Measurements from ENCODE around the gene MFSD12.

The MFSD12 gene

GRCh38 chr19:3533563-3534216, 23.7 kb downstream of the MFSD12 start:
- no peak overlapping the region for H3K4me3 ChIP-seq (ENCODE audit: low read depth, low read length)
- TF ChIP-seq ZBTB20 (tag by site-specific recombination; IDR thresholded peaks at IDR 0.05) (no peak), ZNF239 (tag by site-specific recombination; IDR thresholded peaks at IDR 0.05) (no peak), ZNF121 (tag by site-specific recombination; IDR thresholded peaks at IDR 0.05) (peak; percentile 90), ZNF138 (tag by site-specific recombination; IDR thresholded peaks at IDR 0.05; ENCODE audit: borderline replicate concordance) (no peak), ZNF664 (tag by site-specific recombination; IDR thresholded peaks at IDR 0.05) (peak; percentile 67; the same call in 1 of the 2 replicates), ZNF600 (tag by site-specific recombination; IDR thresholded peaks at IDR 0.05) (0 out of 2 replicates have a peak, but pooled peaks have one; percentile 5)
- no peaks in the 10 kb centered on the region for H3K4me1 ChIP-seq (ENCODE audit: control insufficient read depth, insufficient read depth, low read length)
- no peaks in the 10 kb centered on the region for H3K9me3 ChIP-seq (ENCODE audit: control insufficient read depth, insufficient read depth, low read depth, low read length)
- CTCF ChIA-PET: interaction anchor here (0.6 kb wide), 2 partner anchors 11 to 30 kb away, joined by 3 to 4 read pairs; no protein-coding TSS in a partner anchor
- POLR2A ChIA-PET: interaction anchor here (0.5 kb wide), 1 partner anchor 46 kb away, joined by 5 read pairs; no protein-coding TSS in a partner anchor
- no peak overlapping the region for H3K27ac ChIP-seq (ENCODE audit: extremely low read depth, low read depth, low read length)
- peaks cover 0 to 71% of the 10 kb centered on the region in 2 experiments; a peak in 2 of 3 replicates for H3K36me3 ChIP-seq (ENCODE audit: control insufficient read depth in 2 of 2, insufficient read depth in 1 of 2, low read length in 2 of 2)

GRCh38 chr19:3533033-3533432, 24.4 kb downstream of the MFSD12 start:
- POLR2A ChIA-PET: no interaction called here
- Histone ChIP-seq H3K9me3 (ENCODE audit: control insufficient read depth, insufficient read depth, low read depth, low read length) (no peaks in the 10 kb centered on the region), H3K4me1 (ENCODE audit: control insufficient read depth, insufficient read depth, low read length) (no peaks in the 10 kb centered on the region), H3K4me3 (ENCODE audit: low read depth, low read length) (no peak overlapping the region), H3K36me3 (ENCODE audit: control insufficient read depth in 2 of 2, insufficient read depth in 1 of 2, low read length in 2 of 2) (peaks cover 0 to 73% of the 10 kb centered on the region in 2 experiments; a peak in 2 of 3 replicates), H3K27ac (ENCODE audit: extremely low read depth, low read depth, low read length) (no peak overlapping the region)
- CTCF ChIA-PET: interaction anchor here (0.6 kb wide), 1 partner anchor 30 kb away, joined by 3 read pairs; no protein-coding TSS in a partner anchor
- TF ChIP-seq ZNF366 (tag by site-specific recombination; conservative IDR thresholded peaks at IDR 0.05) (no peak), ZBTB49 (tag by site-specific recombination; IDR thresholded peaks at IDR 0.05; ENCODE audit: low read depth) (no peak), SCRT2 (tag by site-specific recombination; IDR thresholded peaks at IDR 0.05) (0 out of 2 replicates have a peak, but pooled peaks have one; percentile 16), ZNF600 (tag by site-specific recombination; IDR thresholded peaks at IDR 0.05) (0 out of 2 replicates have a peak, but pooled peaks have one; percentile 23), ZFHX2 (tag by site-specific recombination; conservative IDR thresholded peaks at IDR 0.05) (no peak), ZNF549 (tag by site-specific recombination; IDR thresholded peaks at IDR 0.05) (no peak), AEBP2 (tag by site-specific recombination; IDR thresholded peaks at IDR 0.05; ENCODE audit: borderline replicate concordance) (no peak), ZFP69B (tag by site-specific recombination; IDR thresholded peaks at IDR 0.05) (0 out of 2 replicates have a peak, but pooled peaks have one; percentile 26), ZNF558 (tag by site-specific recombination; IDR thresholded peaks at IDR 0.05) (no peak), ZNF473 (tag by site-specific recombination; IDR thresholded peaks at IDR 0.05) (no peak), HOXD13 (CRISPR knock-in tag; IDR thresholded peaks at IDR 0.05; ENCODE audit: borderline replicate concordance) (no peak), HOXA7 (CRISPR knock-in tag; IDR thresholded peaks at IDR 0.05; ENCODE audit: borderline replicate concordance) (no peak), ZNF292 (tag by site-specific recombination; IDR thresholded peaks at IDR 0.05; ENCODE audit: borderline replicate concordance, low read depth) (no peak)

Data from HEK293 (cell line).